Bone marrow (tissue), 2 donors: ENCODE data around the gene COL24A1.
"Not testable (repeated sequence)": the region's sequence is repeated elsewhere in the genome, so short reads cannot be mapped to it uniquely, and the experiment has no call there.

ENCODE experiments used
- DNase-seq, 2 donors: peaks; one replicate each; lab custom pipeline; 2025; lab: John Stamatoyannopoulos, UW

Gene COL24A1

GRCh38 chr1:85889870-85890269 lies 266.7 kb downstream of the COL24A1 start:
- DNase-seq: no peak

- DNase-seq: no peak
These were observed 267.7 kb downstream of the COL24A1 start for GRCh38 chr1:85888921-85889320.

- DNase-seq: no peak
These were observed 272.1 kb downstream of the COL24A1 start for GRCh38 chr1:85884372-85885035.

GRCh38 chr1:85867189-85867588 lies 289.4 kb downstream of the COL24A1 start:
- peak in 1 of 2 donors; percentile 39 for DNase-seq

- no peak for DNase-seq
These were observed 291.4 kb downstream of the COL24A1 start for GRCh38 chr1:85865213-85865612.

- peak in 1 of 2 donors; percentile 80 for DNase-seq
These were observed 291.8 kb downstream of the COL24A1 start for GRCh38 chr1:85864727-85865126.

- DNase-seq: not testable (repeated sequence)
These were observed 292.9 kb downstream of the COL24A1 start for GRCh38 chr1:85863639-85864038.

- DNase-seq: no peak
These were observed 294.1 kb downstream of the COL24A1 start for GRCh38 chr1:85862456-85862855.

- DNase-seq: no peak
These were observed 298.6 kb downstream of the COL24A1 start for GRCh38 chr1:85857991-85858390.

- no peak for DNase-seq
These were observed 306.3 kb downstream of the COL24A1 start for GRCh38 chr1:85850238-85850637.

GRCh38 chr1:85849660-85850059 lies 306.9 kb downstream of the COL24A1 start:
- no peak for DNase-seq

GRCh38 chr1:85847356-85847755 lies 309.2 kb downstream of the COL24A1 start:
- no peak for DNase-seq

- DNase-seq: no peak
These were observed 309.9 kb downstream of the COL24A1 start for GRCh38 chr1:85846706-85847105.

GRCh38 chr1:85839459-85839858 lies 317.1 kb downstream of the COL24A1 start:
- no peak for DNase-seq

GRCh38 chr1:85838238-85838637 lies 318.3 kb downstream of the COL24A1 start:
- peak in 1 of 2 donors; percentile 80 for DNase-seq

- no peak for DNase-seq
These were observed 319.8 kb downstream of the COL24A1 start for GRCh38 chr1:85836736-85837135.

- not testable (repeated sequence) for DNase-seq
These were observed 323.4 kb downstream of the COL24A1 start for GRCh38 chr1:85833165-85833564.

- DNase-seq: no peak
These were observed 325.7 kb downstream of the COL24A1 start for GRCh38 chr1:85830837-85831236.

GRCh38 chr1:85824066-85824840 lies 332.3 kb downstream of the COL24A1 start:
- no peak for DNase-seq

GRCh38 chr1:85822696-85823095 lies 333.9 kb downstream of the COL24A1 start:
- no peak for DNase-seq

- DNase-seq: no peak
These were observed 338.2 kb downstream of the COL24A1 start for GRCh38 chr1:85818371-85818770.

GRCh38 chr1:85816606-85817005 lies 340.0 kb downstream of the COL24A1 start:
- no peak for DNase-seq

GRCh38 chr1:85815906-85816305 lies 340.7 kb downstream of the COL24A1 start:
- no peak for DNase-seq
